Stimulated activated CD8-positive, alpha-beta memory T cell treated with anti-CD3 and anti-CD28 coated beads, Interleukin-4, amount 100 ng/mL, for 48 hours (primary cell): ENCODE measurements around the gene DUSP16.
A peak's percentile ranks its signal among the peaks of the same experiment; 100 is the strongest.
"Not testable (repeated sequence)": the region's sequence is repeated elsewhere in the genome, so short reads cannot be mapped to it uniquely, and the experiment has no call there.

ENCODE experiments used
- DNase-seq: peaks from one replicate; pipeline ENCODE4 v3.0.0-alpha.2; 2020

DUSP16 gene

GRCh38 chr12:12562585-12563261 lies at the start of gene DUSP16:
Gene DUSP16, minus strand, starts transcription at chr12:12562863. Its CDS starts 41,765 bp downstream, at chr12:12521098.
- peak; percentile 78 for DNase-seq

GRCh38 chr12:12612358-12612757 lies 49.7 kb upstream of the DUSP16 start:
- DNase-seq: peak; percentile 32

- peak; percentile 88 for DNase-seq
Observed at GRCh38 chr12:12611512-12612306, 49.0 kb upstream of the DUSP16 start, which contains the start of gene CREBL2. Gene CREBL2, plus strand, starts transcription at chr12:12611876. Its CDS starts 297 bp downstream, at chr12:12612173.

- no peak for DNase-seq
Observed at GRCh38 chr12:12610711-12611110, 48.0 kb upstream of the DUSP16 start.

- no peak for DNase-seq
Observed at GRCh38 chr12:12609692-12610091, 47.0 kb upstream of the DUSP16 start.

GRCh38 chr12:12608557-12608957 lies 45.9 kb upstream of the DUSP16 start:
- DNase-seq: no peak

GRCh38 chr12:12606781-12607589 lies 44.3 kb upstream of the DUSP16 start:
- no peak for DNase-seq

GRCh38 chr12:12604740-12605139 lies 42.1 kb upstream of the DUSP16 start:
- no peak for DNase-seq

- DNase-seq: no peak
Observed at GRCh38 chr12:12600659-12601058, 38.0 kb upstream of the DUSP16 start.

GRCh38 chr12:12599750-12600643 lies 37.3 kb upstream of the DUSP16 start:
- DNase-seq: no peak

- DNase-seq: no peak
Observed at GRCh38 chr12:12598864-12599263, 36.2 kb upstream of the DUSP16 start.

GRCh38 chr12:12596598-12596997 lies 33.9 kb upstream of the DUSP16 start:
- not testable (repeated sequence) for DNase-seq

- not testable (repeated sequence) for DNase-seq
Observed at GRCh38 chr12:12595929-12596328, 33.3 kb upstream of the DUSP16 start.

GRCh38 chr12:12592930-12593329 lies 30.3 kb upstream of the DUSP16 start:
- no peak for DNase-seq

GRCh38 chr12:12590961-12591360 lies 28.3 kb upstream of the DUSP16 start:
- no peak for DNase-seq

GRCh38 chr12:12588436-12588835 lies 25.8 kb upstream of the DUSP16 start:
- not testable (repeated sequence) for DNase-seq

- DNase-seq: no peak
Observed at GRCh38 chr12:12587878-12588277, 25.2 kb upstream of the DUSP16 start.

GRCh38 chr12:12586879-12587675 lies 24.4 kb upstream of the DUSP16 start:
- DNase-seq: no peak

- DNase-seq: no peak
Observed at GRCh38 chr12:12585115-12585863, 22.6 kb upstream of the DUSP16 start.

- DNase-seq: no peak
Observed at GRCh38 chr12:12583510-12584178, 21.0 kb upstream of the DUSP16 start.
